Measurements from ENCODE around the gene DNTT.

- no peak for TF ChIP-seq CTCF (IDR thresholded peaks at IDR 0.05)
- TF ChIP-seq EZH2phosphoT487 (IDR thresholded peaks at IDR 0.05) = no peak
- no peak for TF ChIP-seq EZH2 (IDR thresholded peaks at IDR 0.05)
Measured at GRCh38 chr10:96276426-96276825, 27.8 kb upstream of the DNTT start.
